Central memory CD8-positive, alpha-beta T cell (primary cell): ENCODE results near the gene SYNGR1.
A peak's percentile ranks its signal among the peaks of the same experiment; 100 is the strongest.
"Not testable (repeated sequence)": the region's sequence is repeated elsewhere in the genome, so short reads cannot be mapped to it uniquely, and the experiment has no call there.

Experiments used
- ATAC-seq: fragments of 150-1000 bp; cut with Tn5 transposase; replicated peaks from 2 replicates; pipeline ENCODE4 v1.10.0; 2022; ENCODE audit warnings: mild to moderate bottlenecking, moderate FRiP score, moderate number of reproducible peaks; ENCODE audit not compliant: poor library complexity, severe bottlenecking; ENCODE audit errors: extremely low read depth
- DNase-seq, 2 donors: peaks; one replicate each; pipeline ENCODE4 v3.0.0; 2021; ENCODE audit warnings: low spot score in 2 of 2
- H3K27ac Mint-ChIP-seq: one replicate; pipeline ENCODE4 v1.8.0; 2022; ENCODE audit warnings: low read depth, mild to moderate bottlenecking, moderate library complexity, mixed read lengths
- H3K27me3 Mint-ChIP-seq: one replicate; pipeline ENCODE4 v1.8.0; 2022; ENCODE audit warnings: mixed read lengths
- H3K36me3 Mint-ChIP-seq: one replicate; pipeline ENCODE4 v1.8.0; 2022; ENCODE audit warnings: mild to moderate bottlenecking, moderate library complexity, mixed read lengths; ENCODE audit not compliant: insufficient read depth
- H3K4me1 Mint-ChIP-seq: one replicate; pipeline ENCODE4 v1.8.0; 2022; ENCODE audit warnings: mixed read lengths
- H3K4me3 Mint-ChIP-seq: one replicate; pipeline ENCODE4 v1.8.0; 2022; ENCODE audit warnings: mild to moderate bottlenecking, moderate library complexity, mixed read lengths
- H3K9me3 Mint-ChIP-seq: one replicate; pipeline ENCODE4 v1.8.0; 2022; ENCODE audit warnings: mixed read lengths

SYNGR1 gene

DNA sequence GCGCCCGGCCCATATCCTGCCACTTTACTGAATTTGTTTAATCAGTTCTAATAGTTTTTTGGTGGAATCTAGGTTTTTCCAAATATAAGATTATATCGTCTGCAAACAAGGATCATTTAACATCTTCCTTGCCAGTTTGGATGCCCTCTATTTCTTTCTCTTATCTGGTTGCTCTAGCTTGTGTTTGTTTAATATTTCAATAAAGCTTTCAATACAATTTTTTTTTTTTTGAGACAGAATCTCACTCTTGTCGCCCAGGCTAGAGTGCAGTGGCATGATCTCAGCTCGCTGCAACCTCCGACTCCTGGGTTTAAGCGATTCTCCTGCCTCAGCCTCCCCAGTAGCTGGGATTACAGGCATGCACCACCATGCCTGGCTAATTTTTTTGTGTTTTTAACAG is 63.4 kb downstream of the SYNGR1 start:
- not testable (repeated sequence) for DNase-seq, H3K9me3 Mint-ChIP-seq, H3K27ac Mint-ChIP-seq, H3K27me3 Mint-ChIP-seq, ATAC-seq
- Mint-ChIP-seq H3K4me1 (peaks cover 40% of the 10 kb centered on the region), H3K4me3 (peak overlapping the region; percentile 67), H3K36me3 (peaks cover 15% of the 10 kb centered on the region)

DNA sequence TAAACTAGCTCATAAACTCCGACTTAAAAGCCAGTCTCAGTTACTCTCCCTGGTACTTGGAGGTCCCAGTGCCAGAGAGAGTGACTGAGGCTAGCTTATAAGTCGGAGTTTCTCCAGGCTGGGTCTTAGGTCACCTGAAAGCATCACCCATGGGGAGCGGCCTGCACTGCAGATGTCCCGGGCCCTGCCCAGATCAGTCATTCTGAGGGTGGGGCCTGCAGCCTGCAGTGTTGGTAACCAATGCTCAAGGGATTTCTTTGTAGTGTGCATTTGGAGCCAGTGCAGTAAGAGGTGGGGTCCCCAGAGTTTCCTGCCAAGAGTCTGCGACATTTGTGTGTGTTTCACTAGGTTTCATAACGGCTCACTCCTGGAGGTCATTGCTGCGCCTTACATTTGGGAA is 64.6 kb downstream of the SYNGR1 start:
- Mint-ChIP-seq H3K36me3 (peaks cover 24% of the 10 kb centered on the region), H3K4me1 (peaks cover 38% of the 10 kb centered on the region), H3K27ac (no peak overlapping the region), H3K27me3 (no peaks in the 10 kb centered on the region), H3K9me3 (no peaks in the 10 kb centered on the region), H3K4me3 (no peak overlapping the region)
- no peak for DNase-seq
- ATAC-seq: no peak

DNA sequence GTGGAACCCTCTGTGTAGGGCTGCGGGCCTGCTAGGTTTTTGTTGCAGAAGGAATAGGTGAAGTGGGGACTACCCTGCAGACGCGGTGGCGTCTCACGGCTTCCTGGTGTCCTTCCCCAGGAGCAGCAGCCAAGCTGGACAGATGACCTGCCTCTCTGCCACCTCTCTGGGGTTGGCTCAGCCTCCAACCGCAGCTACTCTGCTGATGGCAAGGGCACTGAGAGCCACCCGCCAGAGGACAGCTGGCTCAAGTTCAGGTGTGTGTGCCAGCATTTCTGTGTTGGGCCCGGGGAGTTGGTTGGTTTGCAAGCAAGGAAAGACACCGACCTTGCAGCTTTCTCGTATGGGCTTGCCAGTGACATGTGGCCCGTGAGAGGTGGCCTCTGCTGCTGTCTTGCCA is 65.1 kb downstream of the SYNGR1 start:
- no peak overlapping the region for H3K4me3 Mint-ChIP-seq
- no peak for DNase-seq
- peaks cover 25% of the 10 kb centered on the region for H3K36me3 Mint-ChIP-seq
- no peaks in the 10 kb centered on the region for H3K9me3 Mint-ChIP-seq
- H3K27ac Mint-ChIP-seq: no peak overlapping the region
- H3K27me3 Mint-ChIP-seq: no peaks in the 10 kb centered on the region
- ATAC-seq: no peak
- peaks cover 33% of the 10 kb centered on the region for H3K4me1 Mint-ChIP-seq

DNA sequence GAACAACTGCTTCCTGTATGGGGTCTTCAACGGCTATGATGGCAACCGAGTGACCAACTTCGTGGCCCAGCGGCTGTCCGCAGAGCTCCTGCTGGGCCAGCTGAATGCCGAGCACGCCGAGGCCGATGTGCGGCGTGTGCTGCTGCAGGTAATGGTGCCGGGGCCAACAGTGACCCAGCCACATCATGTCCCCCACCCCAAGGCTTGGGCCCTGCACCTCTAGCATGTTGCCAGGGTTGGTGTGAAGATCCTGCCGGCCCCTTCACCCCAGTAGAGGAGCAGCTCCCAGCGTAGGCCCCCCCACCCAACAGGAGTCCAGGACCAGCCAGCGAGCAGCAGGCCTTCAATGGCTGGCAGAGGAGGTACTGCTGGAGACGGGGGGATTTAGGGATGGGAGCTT is 65.7 kb downstream of the SYNGR1 start:
- Mint-ChIP-seq H3K9me3 (no peaks in the 10 kb centered on the region), H3K4me3 (no peak overlapping the region), H3K27me3 (no peaks in the 10 kb centered on the region), H3K4me1 (peaks cover 31% of the 10 kb centered on the region), H3K27ac (peak overlapping the region; percentile 86), H3K36me3 (peaks cover 28% of the 10 kb centered on the region)
- DNase-seq (no peak), ATAC-seq (no peak)

DNA sequence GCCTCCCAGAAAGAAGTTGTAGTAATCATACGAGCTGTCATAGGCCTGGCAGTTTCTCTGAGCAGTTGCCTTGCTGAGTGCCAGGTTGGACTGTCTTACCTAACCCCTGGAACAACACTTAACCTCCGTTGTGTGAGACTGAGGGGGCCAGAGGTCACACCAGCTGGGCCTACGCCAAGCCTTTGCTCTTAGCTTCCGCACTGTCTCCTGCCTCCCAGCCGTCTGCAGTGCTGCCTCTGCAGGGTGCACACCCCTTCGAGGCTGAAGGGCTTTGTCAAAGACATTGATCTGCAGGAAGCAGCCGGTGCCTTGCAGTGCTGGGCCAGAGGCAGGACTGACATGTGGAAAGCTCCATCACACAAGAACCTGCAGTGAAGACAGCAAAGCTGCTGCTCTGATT is 66.5 kb downstream of the SYNGR1 start:
- Mint-ChIP-seq H3K4me3 (no peak overlapping the region), H3K27ac (no peak overlapping the region), H3K9me3 (no peaks in the 10 kb centered on the region), H3K4me1 (peaks cover 23% of the 10 kb centered on the region), H3K27me3 (no peaks in the 10 kb centered on the region), H3K36me3 (peaks cover 31% of the 10 kb centered on the region)
- DNase-seq: no peak
- no peak for ATAC-seq

DNA sequence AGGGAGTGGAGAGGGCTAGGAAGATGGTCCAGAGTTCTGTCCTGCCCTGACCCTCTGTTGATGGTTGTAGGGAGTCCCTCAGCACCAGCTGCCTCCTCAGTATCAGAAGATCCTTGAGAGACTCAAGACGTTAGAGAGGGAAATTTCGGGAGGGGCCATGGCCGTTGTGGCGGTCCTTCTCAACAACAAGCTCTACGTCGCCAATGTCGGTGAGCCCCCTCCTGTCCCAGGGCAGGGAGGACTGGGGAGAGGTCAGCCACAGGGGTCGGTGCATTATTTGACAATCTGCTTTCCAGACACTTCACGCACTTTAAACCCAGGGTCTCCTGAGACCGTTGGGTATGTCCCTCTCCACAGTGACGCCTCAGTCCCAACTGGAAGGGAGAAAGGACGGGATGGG is 67.8 kb downstream of the SYNGR1 start:
- Mint-ChIP-seq H3K27me3 (no peaks in the 10 kb centered on the region), H3K4me1 (peaks cover 13% of the 10 kb centered on the region), H3K4me3 (no peak overlapping the region), H3K9me3 (no peaks in the 10 kb centered on the region), H3K36me3 (peaks cover 35% of the 10 kb centered on the region), H3K27ac (no peak overlapping the region)
- ATAC-seq (no peak), DNase-seq (no peak)

DNA sequence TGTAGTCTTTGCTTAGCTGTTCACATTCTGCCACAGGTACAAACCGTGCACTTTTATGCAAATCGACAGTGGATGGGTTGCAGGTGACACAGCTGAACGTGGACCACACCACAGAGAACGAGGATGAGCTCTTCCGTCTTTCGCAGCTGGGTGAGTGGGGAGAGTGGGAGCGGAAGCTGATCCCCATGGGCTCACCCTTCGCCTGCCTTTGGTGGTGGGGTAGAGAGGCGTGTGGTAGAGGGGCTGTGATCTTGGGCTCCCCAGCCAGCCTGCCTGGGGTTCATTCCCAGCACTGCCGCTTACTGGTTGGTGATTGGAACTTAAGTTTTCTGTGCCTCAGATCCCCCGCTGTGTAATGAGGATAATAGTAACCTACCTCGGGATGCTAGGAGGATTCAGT is 68.9 kb downstream of the SYNGR1 start:
- Mint-ChIP-seq H3K4me1 (peaks cover 10% of the 10 kb centered on the region), H3K36me3 (peaks cover 40% of the 10 kb centered on the region), H3K4me3 (no peak overlapping the region), H3K9me3 (no peaks in the 10 kb centered on the region), H3K27ac (peak overlapping the region; percentile 17), H3K27me3 (no peaks in the 10 kb centered on the region)
- ATAC-seq (no peak), DNase-seq (no peak)

DNA sequence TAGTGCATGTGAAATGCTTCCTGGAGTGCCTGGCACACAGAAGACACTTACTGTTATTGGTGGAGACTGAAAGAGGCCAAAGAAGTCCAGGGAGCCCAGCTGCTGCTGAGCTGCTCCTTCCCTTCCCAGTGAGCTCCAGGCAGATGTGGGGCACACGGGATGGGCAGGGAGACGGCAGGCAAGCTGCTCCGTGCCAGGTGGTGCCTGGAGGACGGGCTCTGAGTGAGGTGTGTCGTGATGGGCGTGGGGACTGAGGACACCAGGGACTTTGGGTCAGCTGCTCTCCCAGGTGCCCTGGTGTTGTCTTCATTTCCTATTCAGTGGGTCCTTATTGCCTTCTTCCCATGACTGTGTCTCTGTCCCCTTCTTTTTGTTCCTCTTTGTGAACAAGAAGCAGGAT is 69.3 kb downstream of the SYNGR1 start:
- H3K4me3 Mint-ChIP-seq: no peak overlapping the region
- peaks cover 43% of the 10 kb centered on the region for H3K36me3 Mint-ChIP-seq
- H3K4me1 Mint-ChIP-seq: peaks cover 6% of the 10 kb centered on the region
- no peaks in the 10 kb centered on the region for H3K9me3 Mint-ChIP-seq
- H3K27me3 Mint-ChIP-seq: no peaks in the 10 kb centered on the region
- H3K27ac Mint-ChIP-seq: peak overlapping the region; percentile 53
- DNase-seq (no peak), ATAC-seq (no peak)

DNA sequence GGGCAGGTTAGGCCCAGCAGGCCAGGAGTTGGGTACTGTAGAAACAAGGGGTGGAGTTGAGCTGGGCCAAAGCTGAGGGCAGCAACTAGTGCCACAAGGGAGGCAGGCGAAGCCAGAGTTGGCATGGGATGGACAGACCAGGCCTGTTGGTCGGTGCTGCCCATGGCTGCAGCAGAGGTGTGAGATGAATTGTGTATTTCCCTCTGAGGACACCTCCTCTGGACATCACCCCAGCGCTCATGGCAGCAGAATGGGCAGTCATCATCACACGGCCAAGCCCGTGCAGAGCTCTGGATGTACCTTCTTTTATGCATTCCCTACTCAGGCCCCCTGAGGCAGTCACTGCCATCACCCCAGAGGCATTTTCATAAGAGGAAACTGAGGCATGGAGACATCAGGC is 70.1 kb downstream of the SYNGR1 start:
- ATAC-seq: no peak
- Mint-ChIP-seq H3K9me3 (no peaks in the 10 kb centered on the region), H3K27ac (no peak overlapping the region), H3K27me3 (no peaks in the 10 kb centered on the region), H3K4me3 (no peak overlapping the region), H3K36me3 (peaks cover 44% of the 10 kb centered on the region), H3K4me1 (peaks cover 3% of the 10 kb centered on the region)
- no peak for DNase-seq

DNA sequence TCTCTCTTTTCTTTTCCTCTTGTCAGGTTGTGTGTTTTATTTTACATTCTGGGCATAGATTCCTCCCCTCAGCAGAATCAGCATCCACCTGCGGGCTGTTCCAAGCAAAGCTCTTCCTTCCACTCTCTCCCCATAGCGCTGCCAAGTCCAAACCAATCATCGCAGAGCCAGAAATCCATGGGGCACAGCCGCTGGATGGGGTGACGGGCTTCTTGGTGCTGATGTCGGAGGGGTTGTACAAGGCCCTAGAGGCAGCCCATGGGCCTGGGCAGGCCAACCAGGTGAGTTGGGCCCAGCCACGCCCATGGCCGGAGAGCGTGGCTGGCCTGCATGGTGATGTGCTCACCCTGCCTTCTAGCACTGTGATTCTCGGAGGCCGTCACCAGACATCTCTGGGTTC is 71.9 kb downstream of the SYNGR1 start:
- Mint-ChIP-seq H3K4me3 (no peak overlapping the region), H3K4me1 (peaks cover 3% of the 10 kb centered on the region), H3K27ac (peak overlapping the region; percentile 47), H3K27me3 (no peaks in the 10 kb centered on the region), H3K36me3 (peaks cover 44% of the 10 kb centered on the region), H3K9me3 (no peaks in the 10 kb centered on the region)
- ATAC-seq (no peak), DNase-seq (no peak)

DNA sequence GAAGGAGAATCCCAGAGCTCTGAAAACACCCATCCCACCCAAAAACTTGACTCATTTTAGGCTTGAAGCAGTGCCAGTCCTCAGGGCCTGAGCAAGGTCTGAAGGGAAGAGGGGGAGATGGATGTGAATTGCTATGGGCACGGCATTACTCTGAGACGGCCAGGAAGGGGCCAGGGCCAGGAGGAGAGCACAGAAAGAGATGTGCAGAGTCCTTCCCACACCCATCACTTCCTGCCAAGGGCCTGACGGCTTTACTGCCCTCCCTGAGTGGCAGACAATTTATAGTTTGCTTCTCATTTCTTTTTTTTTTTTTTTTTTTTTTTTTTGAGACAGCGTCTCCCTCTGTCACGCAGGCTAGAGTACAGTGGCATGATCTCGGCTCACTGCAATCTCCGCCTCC is 72.3 kb downstream of the SYNGR1 start:
- Mint-ChIP-seq H3K4me3 (no peak overlapping the region), H3K36me3 (peaks cover 45% of the 10 kb centered on the region), H3K27me3 (no peaks in the 10 kb centered on the region), H3K4me1 (peaks cover 3% of the 10 kb centered on the region), H3K27ac (no peak overlapping the region), H3K9me3 (no peaks in the 10 kb centered on the region)
- ATAC-seq (no peak), DNase-seq (no peak)

DNA sequence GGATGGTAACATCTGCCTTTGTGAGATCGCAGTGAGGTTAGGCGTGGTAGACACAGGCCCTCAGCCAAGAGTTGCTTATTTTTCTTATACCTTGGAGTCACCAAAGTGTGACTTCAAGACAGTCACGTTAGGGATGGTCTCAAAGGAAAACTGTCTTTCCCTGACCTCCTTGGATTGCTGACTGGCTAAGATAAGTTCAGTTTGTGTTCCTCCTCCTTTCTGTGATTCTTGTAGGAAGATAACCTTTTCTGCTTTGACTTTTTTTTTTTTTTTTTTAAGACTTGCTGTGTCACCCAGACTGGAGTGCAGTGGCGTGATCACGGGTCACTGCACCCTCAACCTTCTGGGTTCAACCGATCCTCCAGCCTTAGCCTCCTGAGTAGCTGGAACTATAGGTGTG is 72.9 kb downstream of the SYNGR1 start:
- Mint-ChIP-seq H3K27ac (no peak overlapping the region), H3K36me3 (peaks cover 49% of the 10 kb centered on the region), H3K9me3 (no peaks in the 10 kb centered on the region), H3K4me3 (no peak overlapping the region), H3K27me3 (no peaks in the 10 kb centered on the region), H3K4me1 (peaks cover 3% of the 10 kb centered on the region)
- ATAC-seq (no peak), DNase-seq (no peak)

DNA sequence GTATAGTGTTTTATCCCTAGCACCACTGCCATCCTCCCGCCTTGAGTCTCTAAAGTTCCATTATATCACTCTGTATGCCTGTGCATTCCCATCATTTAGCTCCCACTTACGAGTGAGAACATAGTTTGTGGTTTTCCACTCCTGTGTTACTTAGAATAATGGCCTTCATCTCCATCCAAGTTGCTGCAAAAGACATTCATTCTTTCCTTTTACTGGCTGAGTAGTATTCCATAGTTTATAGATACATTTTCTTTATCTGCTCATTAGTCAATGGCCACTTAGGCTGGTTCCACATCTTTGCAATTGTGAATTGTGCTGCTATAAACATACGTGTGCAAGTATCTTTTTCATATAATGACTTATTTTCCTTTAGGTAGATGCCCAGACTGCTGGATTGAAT is 74.2 kb downstream of the SYNGR1 start:
- H3K27ac Mint-ChIP-seq: no peak overlapping the region
- H3K4me3 Mint-ChIP-seq: no peak overlapping the region
- no peaks in the 10 kb centered on the region for H3K27me3 Mint-ChIP-seq
- peaks cover 3% of the 10 kb centered on the region for H3K4me1 Mint-ChIP-seq
- no peaks in the 10 kb centered on the region for H3K9me3 Mint-ChIP-seq
- peaks cover 51% of the 10 kb centered on the region for H3K36me3 Mint-ChIP-seq
- ATAC-seq: no peak
- no peak for DNase-seq
